SK-N-SH treated with all-trans-retinoic acid at 6 μM for 48 hours (cell line): ENCODE results near the gene B4GAT1.
A peak's percentile ranks its signal among the peaks of the same experiment; 100 is the strongest.
"Not testable (repeated sequence)": the region's sequence is repeated elsewhere in the genome, so short reads cannot be mapped to it uniquely, and the experiment has no call there.

Experiments
- ATAC-seq: fragments of 200-7000 bp; cut with Tn5 transposase; 3 replicates; pipeline ENCODE4 v1.9.1; 2020; ENCODE audit warnings: mild to moderate bottlenecking, moderate library complexity
- BACH2 ChIP-seq: fragments of 250-450 bp; sonication (Bioruptor Pico); IDR thresholded peaks from 2 replicates; pipeline ENCODE4 v1.9.0; 2021; ENCODE audit warnings: mild to moderate bottlenecking, borderline replicate concordance
- CSDC2 ChIP-seq: fragments of 250-450 bp; sonication (Bioruptor Pico); IDR thresholded peaks from 2 replicates; pipeline ENCODE4 v1.5.0; 2020; ENCODE audit warnings: mild to moderate bottlenecking, moderate library complexity
- ESRRG ChIP-seq: fragments of 250-450 bp; sonication (Bioruptor Pico); IDR thresholded peaks from 2 replicates; pipeline ENCODE4 v1.6.1; 2021; ENCODE audit warnings: mild to moderate bottlenecking
- GLIS3 ChIP-seq: fragments of 250-450 bp; sonication (Bioruptor Pico); IDR thresholded peaks from 2 replicates; pipeline ENCODE4 v1.5.0; 2020; ENCODE audit warnings: mild to moderate bottlenecking, moderate library complexity
- ISL1 ChIP-seq: fragments of 250-450 bp; sonication (Bioruptor Pico); IDR thresholded peaks from 2 replicates; pipeline ENCODE4 v2.1.2; 2022; ENCODE audit warnings: mild to moderate bottlenecking, moderate library complexity
- PATZ1 ChIP-seq: fragments of 250-450 bp; sonication (Bioruptor Pico); IDR thresholded peaks from 2 replicates; pipeline ENCODE4 v1.8.0; 2020; ENCODE audit warnings: mild to moderate bottlenecking, moderate library complexity, borderline replicate concordance
- SNAI2 ChIP-seq: fragments of 250-450 bp; sonication (Bioruptor Pico); IDR thresholded peaks from 2 replicates; pipeline ENCODE4 v1.5.0; 2020; ENCODE audit warnings: mild to moderate bottlenecking, moderate library complexity
- TCF4 ChIP-seq: fragments of 250-450 bp; sonication (Bioruptor Pico); IDR thresholded peaks from 2 replicates; pipeline ENCODE4 v1.8.0; 2021; ENCODE audit warnings: mild to moderate bottlenecking, moderate library complexity, borderline replicate concordance
- TSHZ2 ChIP-seq: fragments of 250-450 bp; sonication (Bioruptor Pico); IDR thresholded peaks from 2 replicates; pipeline ENCODE4 v1.5.0; 2020; ENCODE audit warnings: mild to moderate bottlenecking, moderate library complexity
- ZC3H10 ChIP-seq: fragments of 250-450 bp; sonication (Bioruptor Pico); IDR thresholded peaks from 2 replicates; pipeline ENCODE4 v1.5.1; 2021; ENCODE audit warnings: mild to moderate bottlenecking, moderate library complexity
- ZFP3 ChIP-seq: fragments of 250-450 bp; sonication (Bioruptor Pico); IDR thresholded peaks from 2 replicates; pipeline ENCODE4 v1.5.0; 2020; ENCODE audit warnings: mild to moderate bottlenecking, moderate library complexity
- ZFP30 ChIP-seq: fragments of 450-650 bp; formaldehyde crosslinking; IDR thresholded peaks from 2 replicates; pipeline ENCODE4 v1.5.0; 2022; ENCODE audit warnings: mild to moderate bottlenecking, moderate library complexity
- ZNF565 ChIP-seq: fragments of 450-650 bp; formaldehyde crosslinking; conservative IDR thresholded peaks from 2 replicates; pipeline ENCODE4 v1.5.0; 2020; ENCODE audit warnings: low read depth, mild to moderate bottlenecking, moderate library complexity

Gene B4GAT1

GRCh38 chr11:66313321-66314185 is 33.9 kb downstream of the B4GAT1 start:
- TF ChIP-seq ZNF565 (CRISPR knock-in tag) (no peak), TSHZ2 (CRISPR knock-in tag) (no peak), ZC3H10 (CRISPR knock-in tag) (no peak), ESRRG (CRISPR knock-in tag) (no peak), TCF4 (CRISPR knock-in tag) (peak; percentile 76; the same call in 1 of the 2 replicates)
- peak; percentile 26; the same call in 2 of the 3 replicates for ATAC-seq

- peak; percentile 92 for ATAC-seq
Observed at GRCh38 chr11:66312549-66313320, 34.7 kb downstream of the B4GAT1 start.

GRCh38 chr11:66311965-66312548 is 35.4 kb downstream of the B4GAT1 start:
- TF ChIP-seq TCF4 (CRISPR knock-in tag) (0 out of 2 replicates have a peak, but pooled peaks have one; percentile 17), PATZ1 (peak; percentile 46; the same call in 1 of the 2 replicates), ZFP3 (CRISPR knock-in tag) (no peak)
- ATAC-seq: peak; percentile 78

More at GRCh38 chr11:66312549-66313320, 34.7 kb downstream of the B4GAT1 start:
- TF ChIP-seq CSDC2 (peak; percentile 47; the same call in 1 of the 2 replicates), TSHZ2 (CRISPR knock-in tag) (peak; percentile 77; the same call in 1 of the 2 replicates), GLIS3 (CRISPR knock-in tag) (no peak), TCF4 (CRISPR knock-in tag) (peak; percentile 96), ESRRG (CRISPR knock-in tag) (no peak)

GRCh38 chr11:66311470-66311964 is 35.9 kb downstream of the B4GAT1 start:
- ATAC-seq: no peak
- TF ChIP-seq BACH2 (CRISPR knock-in tag) (no peak), SNAI2 (CRISPR knock-in tag) (no peak), CSDC2 (no peak), ISL1 (CRISPR knock-in tag) (no peak), ZFP30 (CRISPR knock-in tag) (no peak)

GRCh38 chr11:66310803-66311440 is 36.5 kb downstream of the B4GAT1 start:
- not testable (repeated sequence) for ATAC-seq
